ENCODE data around the gene RHOD. TPM values are rescaled to one million over a fixed set of nuclear protein-coding genes. Genes with fewer than 3 reads are reported as not detected.

The RHOD gene
- 33.5 TPM for total RNA-seq (2021; ENCODE audit: unreplicated experiment)
- polyA plus RNA-seq (2012; ENCODE audit: insufficient read length) = 65.9 TPM
- Bru-seq, nascent RNA = percentile 49 among the genes with signal in this experiment
- percentile 52 among the genes with signal in this experiment for BruChase-seq, experiment 1, labeled RNA remaining after a 2-hour chase
- percentile 56 among the genes with signal in this experiment for BruChase-seq, experiment 2, labeled RNA remaining after a 6-hour chase
- long read RNA-seq, transcript RHOD-201 (5 exons, 1,129 nt) = major isoform, 17 of 28 reads
- long read RNA-seq, partial matches to known transcripts = 2 of 28 reads
- long read RNA-seq, other reads (novel, unspliced or antisense) = 8 of 28 reads

GRCh38 chr11:67056267-67057204 is at the start of gene RHOD:
TSS of gene RHOD (plus strand) at chr11:67056847. CDS start at chr11:67056903, 56 bp downstream.
- no peak for DNase-seq (ENCODE audit: low read depth, low spot score)
- ChIA-PET CTCF (interaction anchor here (0.5 to 1.3 kb wide), 2 partner anchors 19 to 111 kb away, joined by 3 to 4 read pairs; no protein-coding TSS in a partner anchor), POLR2A (interaction anchor here (0.5 to 0.7 kb wide), 2 partner anchors 96 to 358 kb away, joined by 3 to 4 read pairs; no protein-coding TSS in a partner anchor)
- BruUV-seq (replicated peaks) = no TSS peak
- H3K36me3 ChIP-seq (ENCODE audit: control insufficient read depth, insufficient read depth, low read length) = no peaks in the 10 kb centered on the region
- TF ChIP-seq CTCF (IDR thresholded peaks at IDR 0.05) (no peak), REST (IDR thresholded peaks at IDR 0.05; ENCODE audit: insufficient read depth in 1 of 2, low read depth in 2 of 2, low read length in 1 of 2) (no peak), SIN3A (IDR thresholded peaks at IDR 0.05; ENCODE audit: borderline replicate concordance, insufficient read depth, low read depth, low read length) (no peak), TCF7L2 (IDR thresholded peaks at IDR 0.05; ENCODE audit: low read depth, low read length) (no peak), POLR2AphosphoS5 (IDR thresholded peaks at IDR 0.05; ENCODE audit: low read depth, low read length) (no peak)
- in situ Hi-C loops (cut with HindIII; ENCODE audit: low pct_unique_long_range_greater_than_20kb, low sequenced_read_pairs) (no loop called here), intact Hi-C loops (cut with micrococcal nuclease; ENCODE audit: unreplicated experiment) (no loop called here)
- no peaks in the 10 kb centered on the region for H3K27me3 ChIP-seq (ENCODE audit: control insufficient read depth, insufficient read depth, low read length)
- H3K9me3 ChIP-seq (ENCODE audit: control insufficient read depth, insufficient read depth, low read depth, low read length) = no peaks in the 10 kb centered on the region
- H3K4me3 ChIP-seq (ENCODE audit: low read depth in 2 of 2, low read length in 2 of 2) = peak within 1 kb of the TSS; percentile 53 to 74
- ATAC-seq = peak; percentile 69
- H3K4me1 ChIP-seq (ENCODE audit: control insufficient read depth, insufficient read depth, low read length) = peaks cover 35% of the 10 kb centered on the region
- peak within 1 kb of the TSS; percentile 75 for H3K27ac ChIP-seq (ENCODE audit: low read length)

GRCh38 chr11:67007126-67007525 is 49.5 kb upstream of the RHOD start:
- Histone ChIP-seq H3K4me1 (ENCODE audit: control insufficient read depth, insufficient read depth, low read length) (no peaks in the 10 kb centered on the region), H3K9me3 (ENCODE audit: control insufficient read depth, insufficient read depth, low read depth, low read length) (no peaks in the 10 kb centered on the region), H3K27ac (ENCODE audit: low read length) (no peak overlapping the region), H3K4me3 (ENCODE audit: low read depth in 2 of 2, low read length in 2 of 2) (no peak overlapping the region), H3K36me3 (ENCODE audit: control insufficient read depth, insufficient read depth, low read length) (no peaks in the 10 kb centered on the region), H3K27me3 (ENCODE audit: control insufficient read depth, insufficient read depth, low read length) (no peaks in the 10 kb centered on the region)
- no TSS peak for BruUV-seq (replicated peaks)
- intact Hi-C loops (cut with micrococcal nuclease; ENCODE audit: unreplicated experiment) = no loop called here
- TF ChIP-seq TCF7L2 (IDR thresholded peaks at IDR 0.05; ENCODE audit: low read depth, low read length) = no peak
- no peak for TF ChIP-seq CTCF (IDR thresholded peaks at IDR 0.05)
- no peak for TF ChIP-seq SIN3A (IDR thresholded peaks at IDR 0.05; ENCODE audit: borderline replicate concordance, insufficient read depth, low read depth, low read length)
- TF ChIP-seq REST (IDR thresholded peaks at IDR 0.05; ENCODE audit: insufficient read depth in 1 of 2, low read depth in 2 of 2, low read length in 1 of 2) = no peak
- TF ChIP-seq POLR2AphosphoS5 (IDR thresholded peaks at IDR 0.05; ENCODE audit: low read depth, low read length) = no peak
- ATAC-seq (0 out of 2 replicates have a peak, but pooled peaks have one; percentile 12), DNase-seq (ENCODE audit: low read depth, low spot score) (no peak)
- CTCF ChIA-PET = no interaction called here
- in situ Hi-C loops (cut with HindIII; ENCODE audit: low pct_unique_long_range_greater_than_20kb, low sequenced_read_pairs) = no loop called here
- POLR2A ChIA-PET = no interaction called here
